GM19193 (cell line): ENCODE results near the gene GMNC.

Experiments used
- POLR2A ChIP-seq: IDR thresholded peaks from 4 replicates; pipeline ENCODE4 v1.6.1; 2011; ENCODE audit not compliant: insufficient read depth, insufficient read length; ENCODE audit errors: extremely low read depth

GMNC gene

GRCh38 chr3:190862209-190863118 lies at the start of gene GMNC:
TSS of gene GMNC (minus strand) at chr3:190862694. CDS start at chr3:190862615, 79 bp downstream.
- no peak for TF ChIP-seq POLR2A

- TF ChIP-seq POLR2A = no peak
These were observed 48.9 kb upstream of the GMNC start for GRCh38 chr3:190911382-190911781.

- TF ChIP-seq POLR2A = no peak
These were observed 47.4 kb upstream of the GMNC start for GRCh38 chr3:190909908-190910307.

GRCh38 chr3:190903156-190903555 lies 40.7 kb upstream of the GMNC start:
- TF ChIP-seq POLR2A = no peak

GRCh38 chr3:190902292-190902691 lies 39.8 kb upstream of the GMNC start:
- no peak for TF ChIP-seq POLR2A

GRCh38 chr3:190892395-190892902 lies 30.0 kb upstream of the GMNC start:
- no peak for TF ChIP-seq POLR2A

GRCh38 chr3:190886945-190887344 lies 24.5 kb upstream of the GMNC start:
- TF ChIP-seq POLR2A = no peak

- TF ChIP-seq POLR2A = no peak
These were observed 21.7 kb upstream of the GMNC start for GRCh38 chr3:190883973-190884832.

GRCh38 chr3:190883141-190883540 lies 20.6 kb upstream of the GMNC start:
- no peak for TF ChIP-seq POLR2A

- TF ChIP-seq POLR2A = no peak
These were observed 15.4 kb upstream of the GMNC start for GRCh38 chr3:190877925-190878324.

GRCh38 chr3:190870127-190870526 lies 7.6 kb upstream of the GMNC start:
- TF ChIP-seq POLR2A = no peak

- TF ChIP-seq POLR2A = no peak
These were observed 4.6 kb upstream of the GMNC start for GRCh38 chr3:190867071-190867470.

- TF ChIP-seq POLR2A = no peak
These were observed 3.3 kb upstream of the GMNC start for GRCh38 chr3:190865828-190866227.

GRCh38 chr3:190865419-190865818 lies 2.9 kb upstream of the GMNC start:
- TF ChIP-seq POLR2A = no peak

- TF ChIP-seq POLR2A = no peak
These were observed 1.5 kb upstream of the GMNC start for GRCh38 chr3:190864002-190864401.
